SK-N-SH treated with all-trans-retinoic acid at 6 μM for 48 hours (cell line): ENCODE measurements around the gene ZNF500.

Experiments used
- ATAC-seq: fragments of 200-7000 bp; cut with Tn5 transposase; 3 replicates; pipeline ENCODE4 v1.9.1; 2020; ENCODE audit warnings: mild to moderate bottlenecking, moderate library complexity
- ARNTL ChIP-seq: fragments of 450-650 bp; formaldehyde crosslinking; IDR thresholded peaks from 2 replicates; pipeline ENCODE4 v1.5.0; 2020; ENCODE audit warnings: low read depth, mild to moderate bottlenecking, moderate library complexity, borderline replicate concordance
- BACH2 ChIP-seq: fragments of 250-450 bp; sonication (Bioruptor Pico); IDR thresholded peaks from 2 replicates; pipeline ENCODE4 v1.9.0; 2021; ENCODE audit warnings: mild to moderate bottlenecking, borderline replicate concordance
- CSRNP3 ChIP-seq: fragments of 250-450 bp; sonication (Bioruptor Pico); IDR thresholded peaks from 2 replicates; pipeline ENCODE4 v1.5.1; 2021; ENCODE audit warnings: mild to moderate bottlenecking, moderate library complexity
- ESRRG ChIP-seq: fragments of 250-450 bp; sonication (Bioruptor Pico); IDR thresholded peaks from 2 replicates; pipeline ENCODE4 v1.6.1; 2021; ENCODE audit warnings: mild to moderate bottlenecking
- ISL1 ChIP-seq: fragments of 250-450 bp; sonication (Bioruptor Pico); IDR thresholded peaks from 2 replicates; pipeline ENCODE4 v2.1.2; 2022; ENCODE audit warnings: mild to moderate bottlenecking, moderate library complexity
- RARB ChIP-seq: fragments of 250-450 bp; sonication (Bioruptor Pico); IDR thresholded peaks from 2 replicates; pipeline ENCODE4 v1.8.0; 2021; ENCODE audit warnings: mild to moderate bottlenecking, moderate library complexity
- SNAI2 ChIP-seq: fragments of 250-450 bp; sonication (Bioruptor Pico); IDR thresholded peaks from 2 replicates; pipeline ENCODE4 v1.5.0; 2020; ENCODE audit warnings: mild to moderate bottlenecking, moderate library complexity
- TOX ChIP-seq: fragments of 250-450 bp; sonication (Bioruptor Pico); IDR thresholded peaks from 2 replicates; pipeline ENCODE4 v1.8.0; 2021; ENCODE audit warnings: mild to moderate bottlenecking, moderate library complexity, borderline replicate concordance
- TSHZ2 ChIP-seq: fragments of 250-450 bp; sonication (Bioruptor Pico); IDR thresholded peaks from 2 replicates; pipeline ENCODE4 v1.5.0; 2020; ENCODE audit warnings: mild to moderate bottlenecking, moderate library complexity
- ZFP30 ChIP-seq: fragments of 450-650 bp; formaldehyde crosslinking; IDR thresholded peaks from 2 replicates; pipeline ENCODE4 v1.5.0; 2022; ENCODE audit warnings: mild to moderate bottlenecking, moderate library complexity
- ZNF70 ChIP-seq: fragments of 450-650 bp; formaldehyde crosslinking; IDR thresholded peaks from 2 replicates; pipeline ENCODE4 v1.5.0; 2020; ENCODE audit warnings: mild to moderate bottlenecking, moderate library complexity
- ZNF8 ChIP-seq: fragments of 450-650 bp; formaldehyde crosslinking; IDR thresholded peaks from 2 replicates; pipeline ENCODE4 v1.5.0; 2020; ENCODE audit warnings: mild to moderate bottlenecking, moderate library complexity

ZNF500 gene

GRCh38 chr16:4700380-4700996 lies 66.5 kb downstream of the ZNF500 start:
- no peak for ATAC-seq
- TF ChIP-seq TOX (CRISPR knock-in tag): no peak
- TF ChIP-seq, all 23 proteins: peak for 0

DNA sequence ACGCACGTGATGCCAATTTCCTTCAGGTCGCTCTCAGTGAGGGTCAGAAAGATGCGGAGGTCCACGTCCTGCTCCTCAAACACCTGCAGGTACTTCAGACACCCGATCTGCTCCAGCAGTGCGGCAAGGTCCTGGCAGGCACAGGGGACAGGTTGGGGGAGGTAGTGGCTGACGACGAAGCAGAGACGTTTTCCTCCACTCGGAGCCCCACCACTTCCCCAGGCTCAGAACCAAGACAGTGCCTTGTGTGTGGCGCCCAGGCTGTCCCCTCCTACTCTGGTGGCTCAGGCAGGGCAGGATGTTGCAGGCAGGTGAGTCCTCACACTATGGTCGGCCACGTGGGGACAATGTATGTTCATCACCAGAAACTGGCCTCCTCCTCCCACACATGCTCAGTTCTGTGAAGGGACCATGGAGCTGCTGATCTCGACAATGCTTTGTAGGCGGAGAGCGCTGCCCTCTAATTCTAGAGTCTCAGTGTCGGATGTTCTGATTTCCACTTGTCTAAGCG lies 67.9 kb downstream of the ZNF500 start:
- no peak for ATAC-seq
- TF ChIP-seq ISL1 (CRISPR knock-in tag): no peak
- no peak for TF ChIP-seq BACH2 (CRISPR knock-in tag)

DNA sequence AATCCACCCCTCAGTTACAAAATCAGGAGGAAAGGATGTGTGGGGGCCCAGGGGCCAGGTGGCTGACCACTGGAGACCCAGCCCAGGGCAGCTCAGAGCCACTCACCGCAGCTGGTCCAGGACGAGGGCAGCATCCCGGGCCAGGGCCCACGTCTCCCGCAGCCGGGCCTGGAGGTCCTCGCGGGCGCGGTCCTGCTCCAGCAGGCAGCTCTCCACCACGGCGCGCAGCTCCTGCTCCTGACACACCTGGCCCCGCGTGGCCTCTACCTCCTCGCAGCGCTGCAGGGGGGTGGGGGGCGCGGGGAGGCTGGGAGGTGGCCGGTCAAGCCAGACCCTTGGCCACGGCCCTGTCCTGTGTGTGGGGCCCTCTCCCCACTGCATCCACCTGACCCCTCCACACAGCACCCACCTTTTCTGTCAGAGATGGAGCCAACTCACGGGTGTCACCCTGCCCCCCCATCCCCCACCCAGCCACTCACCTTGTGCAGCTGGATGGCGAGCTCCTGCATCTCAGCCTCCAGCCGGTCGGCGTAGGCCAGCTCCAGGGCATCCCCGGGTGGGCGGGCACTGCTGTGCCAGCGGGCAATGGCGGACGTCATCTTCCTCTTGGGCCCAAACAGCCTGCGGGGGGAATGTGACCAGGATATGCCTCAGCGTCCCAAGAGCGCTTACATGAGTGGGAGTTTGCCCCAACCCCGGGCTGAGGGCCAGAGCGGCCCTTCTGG lies 68.5 kb downstream of the ZNF500 start:
- TF ChIP-seq ZNF70 (CRISPR knock-in tag): no peak
- no peak for TF ChIP-seq ZFP30
- no peak for TF ChIP-seq ZNF8 (CRISPR knock-in tag)
- no peak for TF ChIP-seq ISL1 (CRISPR knock-in tag)
- TF ChIP-seq ARNTL: no peak
- no peak for TF ChIP-seq SNAI2 (CRISPR knock-in tag)
- no peak for TF ChIP-seq RARB (CRISPR knock-in tag)
- no peak for TF ChIP-seq CSRNP3 (CRISPR knock-in tag)
- no peak for TF ChIP-seq TOX (CRISPR knock-in tag)
- no peak for TF ChIP-seq ESRRG (CRISPR knock-in tag)
- no peak for TF ChIP-seq TSHZ2 (CRISPR knock-in tag)
- no peak for ATAC-seq
